CD8-positive, alpha-beta memory T cell (primary cell): ENCODE results near the gene POU3F2. TPM values are rescaled to one million over a fixed set of nuclear protein-coding genes. Genes with fewer than 3 reads are reported as not detected.
A peak's percentile ranks its signal among the peaks of the same experiment; 100 is the strongest.

ENCODE experiments used
- CTCF ChIA-PET: fragments of 350-600 bp; sonication (Branson Sonifier 250); formaldehyde crosslinking; loops from one replicate; lab custom pipeline; 2021; ENCODE audit warnings: antibody characterized with exemption; lab: Charles Lee
- POLR2A ChIA-PET: fragments of 350-600 bp; sonication (Branson Sonifier 250); formaldehyde crosslinking; loops from one replicate; lab custom pipeline; 2021; ENCODE audit warnings: antibody characterized with exemption; lab: Charles Lee
- DNase-seq, 5 donors: peaks; one replicate each; pipeline versions ENCODE4 v3.0.0 to v3.0.0-alpha.2; 2020 to 2022; ENCODE audit warnings: mixed read lengths in 1 of 5
- H3K27ac ChIP-seq: one replicate; pipeline ENCODE4 v1.7.0; 2013; ENCODE audit warnings: low read depth, mild to moderate bottlenecking, low read length, moderate library complexity
- H3K27me3 ChIP-seq: 2 replicates; pipeline ENCODE4 v1.7.0; 2013; ENCODE audit warnings: low read length, mild to moderate bottlenecking; ENCODE audit not compliant: insufficient read depth, poor library complexity, severe bottlenecking
- H3K36me3 ChIP-seq: 2 replicates; pipeline ENCODE4 v1.7.0; 2013; ENCODE audit warnings: mild to moderate bottlenecking, low read length, moderate library complexity; ENCODE audit not compliant: insufficient read depth
- H3K4me1 ChIP-seq: 2 replicates; pipeline ENCODE4 v1.7.0; 2013; ENCODE audit warnings: mild to moderate bottlenecking, low read length, moderate library complexity; ENCODE audit not compliant: insufficient read depth
- H3K4me3 ChIP-seq: 2 replicates; pipeline ENCODE4 v1.7.0; 2013; ENCODE audit warnings: mild to moderate bottlenecking, low read length
- H3K9me3 ChIP-seq: 2 replicates; pipeline ENCODE4 v1.7.0; 2013; ENCODE audit warnings: mild to moderate bottlenecking, low read length
- H3K27ac Mint-ChIP-seq, 8 donors: one replicate each; pipeline ENCODE4 v1.8.0; 2020 to 2021; ENCODE audit warnings: mixed read lengths in 8 of 8, mild to moderate bottlenecking in 6 of 8, inconsistent platforms in 3 of 8, moderate library complexity in 3 of 8
- H3K27me3 Mint-ChIP-seq, 2 donors: one replicate each; pipeline ENCODE4 v1.8.0; 2020 to 2021; ENCODE audit warnings: mixed read lengths in 2 of 2, mild to moderate bottlenecking in 1 of 2, moderate library complexity in 1 of 2
- H3K36me3 Mint-ChIP-seq, 3 donors: one replicate each; pipeline ENCODE4 v1.8.0; 2020 to 2021; ENCODE audit warnings: mixed read lengths in 3 of 3, inconsistent platforms in 1 of 3, mild to moderate bottlenecking in 1 of 3
- H3K4me1 Mint-ChIP-seq, 3 donors: one replicate each; pipeline ENCODE4 v1.8.0; 2020 to 2021; ENCODE audit warnings: mixed read lengths in 3 of 3, inconsistent platforms in 1 of 3, mild to moderate bottlenecking in 1 of 3
- H3K4me3 Mint-ChIP-seq, 7 donors: one replicate each; pipeline ENCODE4 v1.8.0; 2020 to 2021; ENCODE audit warnings: mixed read lengths in 7 of 7, mild to moderate bottlenecking in 6 of 7, moderate library complexity in 4 of 7, inconsistent platforms in 2 of 7
- H3K9me3 Mint-ChIP-seq, 5 donors: one replicate each; pipeline ENCODE4 v1.8.0; 2020 to 2022; ENCODE audit warnings: mixed read lengths in 5 of 5, mild to moderate bottlenecking in 3 of 5, moderate library complexity in 2 of 5, inconsistent platforms in 1 of 5
- polyA plus RNA-seq: library from polyadenylated mRNA; unstranded; fragments of 300-500 nt; fragmentation: Illumina TruSeq; gene quantifications from one replicate; pipeline ENCODE4 v1.2.3, GENCODE V29; 2021
- total RNA-seq, 2 experiments: library from RNA; stranded (reverse); gene quantifications; one replicate each; pipeline ENCODE4 v1.2.3, GENCODE V29; 2021

The POU3F2 gene
- total and polyA plus RNA-seq, 3 experiments from 2014 or later: not detected

DNA sequence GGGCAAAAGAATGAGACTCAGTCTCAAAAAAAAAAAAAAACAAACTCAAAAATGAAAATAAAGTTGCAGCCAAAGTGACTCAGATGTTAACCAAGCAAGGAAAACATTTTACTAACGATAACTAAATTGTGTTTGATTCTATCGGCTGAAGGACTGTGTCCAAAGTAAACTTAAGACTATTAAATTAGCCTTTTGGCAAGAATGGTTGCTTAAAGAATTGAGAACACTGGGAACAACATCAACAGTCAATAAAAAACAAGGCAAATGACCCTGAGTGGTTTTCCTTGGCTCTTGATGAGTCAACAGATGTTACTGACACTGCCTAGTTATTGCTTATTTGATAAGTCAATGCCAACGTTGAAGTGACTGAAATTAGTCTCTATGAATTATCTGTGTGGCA lies 36.7 kb downstream of the POU3F2 start:
- no peak overlapping the region for H3K27ac ChIP-seq
- ChIA-PET POLR2A (no interaction called here), CTCF (no interaction called here)
- H3K4me1 Mint-ChIP-seq: no peaks in the 10 kb centered on the region
- H3K27ac Mint-ChIP-seq: no peak overlapping the region
- H3K4me3 ChIP-seq: no peak overlapping the region
- H3K4me1 ChIP-seq: no peaks in the 10 kb centered on the region
- no peaks in the 10 kb centered on the region for H3K27me3 Mint-ChIP-seq
- H3K36me3 Mint-ChIP-seq: peaks cover 17 to 57% (median 21%) of the 10 kb centered on the region in 3 donors
- no peak overlapping the region for H3K4me3 Mint-ChIP-seq
- no peaks in the 10 kb centered on the region for H3K36me3 ChIP-seq
- DNase-seq: no peak
- no peaks in the 10 kb centered on the region for H3K27me3 ChIP-seq
- H3K9me3 ChIP-seq: no peaks in the 10 kb centered on the region
- H3K9me3 Mint-ChIP-seq: no peaks in the 10 kb centered on the region

- H3K36me3 ChIP-seq: peaks cover 4% of the 10 kb centered on the region
- H3K4me1 ChIP-seq: no peaks in the 10 kb centered on the region
- no peaks in the 10 kb centered on the region for H3K4me1 Mint-ChIP-seq
- H3K27me3 ChIP-seq: no peaks in the 10 kb centered on the region
- peaks cover 17 to 58% (median 22%) of the 10 kb centered on the region in 3 donors for H3K36me3 Mint-ChIP-seq
- no peak overlapping the region for H3K4me3 Mint-ChIP-seq
- no peaks in the 10 kb centered on the region for H3K9me3 ChIP-seq
- no peak overlapping the region for H3K27ac ChIP-seq
- no peaks in the 10 kb centered on the region for H3K9me3 Mint-ChIP-seq
- no peak overlapping the region for H3K4me3 ChIP-seq
- ChIA-PET CTCF (no interaction called here), POLR2A (no interaction called here)
- no peak for DNase-seq
- no peak overlapping the region for H3K27ac Mint-ChIP-seq
- H3K27me3 Mint-ChIP-seq: no peaks in the 10 kb centered on the region
Measured at GRCh38 chr6:98871821-98872220, 37.4 kb downstream of the POU3F2 start.

- Mint-ChIP-seq H3K4me3 (no peak overlapping the region), H3K27me3 (no peaks in the 10 kb centered on the region), H3K27ac (no peak overlapping the region), H3K9me3 (no peaks in the 10 kb centered on the region), H3K4me1 (peaks cover 0 to 4% (median 0%) of the 10 kb centered on the region in 3 donors), H3K36me3 (peaks cover 20 to 62% (median 24%) of the 10 kb centered on the region in 3 donors)
- DNase-seq: no peak
- Histone ChIP-seq H3K4me3 (no peak overlapping the region), H3K9me3 (no peaks in the 10 kb centered on the region), H3K27me3 (no peaks in the 10 kb centered on the region), H3K36me3 (peaks cover 5% of the 10 kb centered on the region), H3K27ac (no peak overlapping the region), H3K4me1 (no peaks in the 10 kb centered on the region)
- ChIA-PET POLR2A (no interaction called here), CTCF (no interaction called here)
Measured at GRCh38 chr6:98875375-98875774, 41.0 kb downstream of the POU3F2 start.

DNA sequence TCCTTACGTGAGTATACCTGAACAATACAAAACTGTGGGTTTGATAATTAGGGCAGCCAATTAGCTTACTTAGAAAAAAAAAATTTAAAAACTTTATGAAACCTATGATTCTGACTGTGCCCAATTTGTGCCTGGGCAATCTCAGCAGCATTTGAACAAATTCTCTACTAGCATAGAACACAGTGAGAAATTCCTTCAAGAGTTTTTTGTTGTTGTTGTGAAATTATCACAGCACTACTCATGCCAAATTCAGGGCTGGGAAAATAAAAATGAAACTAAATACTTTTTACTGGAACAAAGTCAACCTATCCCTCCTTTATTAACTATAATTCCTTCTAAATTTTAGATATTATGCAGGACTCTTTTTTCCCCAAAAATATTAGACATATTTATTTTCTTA lies 42.9 kb downstream of the POU3F2 start:
- POLR2A ChIA-PET: no interaction called here
- no peak overlapping the region for H3K27ac ChIP-seq
- DNase-seq: no peak
- no peaks in the 10 kb centered on the region for H3K9me3 ChIP-seq
- Mint-ChIP-seq H3K9me3 (no peaks in the 10 kb centered on the region), H3K27me3 (no peaks in the 10 kb centered on the region), H3K36me3 (peaks cover 18 to 56% (median 20%) of the 10 kb centered on the region in 3 donors), H3K27ac (no peak overlapping the region), H3K4me3 (no peak overlapping the region), H3K4me1 (peaks cover 0 to 10% (median 0%) of the 10 kb centered on the region in 3 donors)
- H3K4me1 ChIP-seq: no peaks in the 10 kb centered on the region
- H3K36me3 ChIP-seq: peaks cover 5% of the 10 kb centered on the region
- CTCF ChIA-PET: no interaction called here
- no peak overlapping the region for H3K4me3 ChIP-seq
- H3K27me3 ChIP-seq: no peaks in the 10 kb centered on the region

DNA sequence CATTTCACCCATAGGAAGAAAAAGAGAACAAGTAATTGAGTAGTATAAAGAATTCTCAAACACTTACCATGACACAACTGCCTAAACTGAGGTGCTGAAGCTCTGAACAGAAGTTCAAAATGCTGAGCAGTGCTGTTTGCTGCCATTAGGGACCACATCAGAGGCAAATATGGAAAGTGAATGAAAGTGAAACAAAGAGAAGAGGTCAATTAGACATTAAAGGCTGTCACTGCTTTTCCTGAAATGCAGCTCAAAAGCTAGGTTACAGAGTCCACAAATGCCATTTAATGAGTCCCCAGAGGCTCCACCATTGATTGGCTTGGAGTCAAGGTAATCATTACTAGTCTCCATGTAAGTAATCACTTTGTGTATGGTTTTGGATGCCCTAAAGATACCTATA lies 46.1 kb downstream of the POU3F2 start:
- H3K27me3 ChIP-seq: no peaks in the 10 kb centered on the region
- Mint-ChIP-seq H3K9me3 (no peaks in the 10 kb centered on the region), H3K27ac (peak overlapping the region in 1 of 8 donors; percentile 77), H3K27me3 (no peaks in the 10 kb centered on the region), H3K4me1 (peaks cover 0 to 10% (median 0%) of the 10 kb centered on the region in 3 donors), H3K4me3 (no peak overlapping the region), H3K36me3 (peaks cover 18 to 46% (median 20%) of the 10 kb centered on the region in 3 donors)
- CTCF ChIA-PET: no interaction called here
- H3K9me3 ChIP-seq: no peaks in the 10 kb centered on the region
- H3K4me3 ChIP-seq: no peak overlapping the region
- H3K27ac ChIP-seq: no peak overlapping the region
- H3K4me1 ChIP-seq: no peaks in the 10 kb centered on the region
- peaks cover 5% of the 10 kb centered on the region for H3K36me3 ChIP-seq
- POLR2A ChIA-PET: no interaction called here
- no peak for DNase-seq

GRCh38 chr6:98885330-98885729 lies 51.0 kb downstream of the POU3F2 start:
- no peaks in the 10 kb centered on the region for H3K4me1 ChIP-seq
- Mint-ChIP-seq H3K4me3 (no peak overlapping the region), H3K9me3 (no peaks in the 10 kb centered on the region), H3K27ac (peak overlapping the region in 1 of 8 donors; percentile 66), H3K4me1 (peaks cover 0 to 11% (median 0%) of the 10 kb centered on the region in 3 donors), H3K27me3 (no peaks in the 10 kb centered on the region), H3K36me3 (peaks cover 11 to 48% (median 20%) of the 10 kb centered on the region in 3 donors)
- CTCF ChIA-PET: no interaction called here
- no peaks in the 10 kb centered on the region for H3K36me3 ChIP-seq
- no peak overlapping the region for H3K4me3 ChIP-seq
- POLR2A ChIA-PET: no interaction called here
- H3K9me3 ChIP-seq: no peaks in the 10 kb centered on the region
- DNase-seq: no peak
- H3K27ac ChIP-seq: no peak overlapping the region
- H3K27me3 ChIP-seq: no peaks in the 10 kb centered on the region

DNA sequence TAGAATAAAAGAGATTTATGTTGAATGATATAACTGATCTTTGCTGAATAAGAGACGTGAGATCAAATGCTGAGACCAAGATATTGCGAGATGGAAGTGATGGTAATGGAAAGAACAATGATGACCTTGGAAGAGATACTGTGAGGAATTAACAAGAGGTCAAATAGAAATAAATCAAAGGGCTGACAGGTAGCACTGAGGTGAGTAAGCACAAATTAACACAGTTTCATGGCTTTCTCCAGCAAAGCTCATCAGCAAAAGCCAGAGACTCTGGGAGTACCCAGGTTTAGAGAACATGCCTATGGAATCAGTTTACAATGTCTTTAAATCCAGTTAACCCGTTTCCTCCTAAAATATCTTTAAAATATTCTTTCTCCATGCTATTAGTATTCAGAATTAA lies 53.3 kb downstream of the POU3F2 start:
- DNase-seq: no peak
- H3K4me1 ChIP-seq: no peaks in the 10 kb centered on the region
- H3K4me3 Mint-ChIP-seq: no peak overlapping the region
- no peaks in the 10 kb centered on the region for H3K9me3 ChIP-seq
- H3K27ac ChIP-seq: no peak overlapping the region
- no peak overlapping the region for H3K4me3 ChIP-seq
- H3K27me3 Mint-ChIP-seq: no peaks in the 10 kb centered on the region
- no peaks in the 10 kb centered on the region for H3K27me3 ChIP-seq
- H3K36me3 Mint-ChIP-seq: peaks cover 5 to 55% (median 21%) of the 10 kb centered on the region in 3 donors
- CTCF ChIA-PET: no interaction called here
- POLR2A ChIA-PET: no interaction called here
- no peaks in the 10 kb centered on the region for H3K9me3 Mint-ChIP-seq
- H3K4me1 Mint-ChIP-seq: peaks cover 0 to 3% (median 0%) of the 10 kb centered on the region in 3 donors
- H3K27ac Mint-ChIP-seq: no peak overlapping the region
- no peaks in the 10 kb centered on the region for H3K36me3 ChIP-seq
